Measurements from ENCODE around the gene STON2. TPM values are rescaled to one million over a fixed set of nuclear protein-coding genes. Genes with fewer than 3 reads are reported as not detected.

STON2 gene
- total RNA-seq, 2 donors from 2014 or later, result 6.6 to 16.6 TPM

- intact Hi-C loops (cut with DNase I), result no loop called here
- peaks cover 0 to 6% (median 0%) of the 10 kb centered on the region in 3 donors for H3K9me3 ChIP-seq
- WGBS, 2 donors, result 83 to 86% methylated on average over 6 of the region's 6 CpGs
- H3K4me3 ChIP-seq, result no peak overlapping the region
- no peaks in the 10 kb centered on the region for H3K4me1 ChIP-seq
- no peaks in the 10 kb centered on the region for H3K36me3 ChIP-seq (replicated peaks in 1 of 2; ENCODE audit: insufficient read depth in 1 of 2, low read depth in 2 of 2)
- H3K27me3 ChIP-seq, result no peaks in the 10 kb centered on the region
- DNase-seq (no peak), ATAC-seq (no peak)
- no peak for TF ChIP-seq POLR2A (IDR thresholded peaks at IDR 0.05)
- no peak for TF ChIP-seq CTCF (IDR thresholded peaks at IDR 0.05)
- H3K27ac ChIP-seq, result no peak overlapping the region
Observed at GRCh38 chr14:81398196-81398891, 1.8 kb downstream of the STON2 start.

- Histone ChIP-seq H3K36me3 (replicated peaks in 1 of 2; ENCODE audit: insufficient read depth in 1 of 2, low read depth in 2 of 2) (no peaks in the 10 kb centered on the region), H3K27me3 (no peaks in the 10 kb centered on the region), H3K4me1 (no peaks in the 10 kb centered on the region), H3K27ac (no peak overlapping the region), H3K9me3 (peaks cover 0 to 6% (median 0%) of the 10 kb centered on the region in 3 donors), H3K4me3 (no peak overlapping the region)
- WGBS, 2 donors, result 91 to 95% methylated on average over 4 to 7 of the region's 7 CpGs
- intact Hi-C loops (cut with DNase I), result no loop called here
- TF ChIP-seq POLR2A (IDR thresholded peaks at IDR 0.05) (no peak), CTCF (IDR thresholded peaks at IDR 0.05) (no peak)
- ATAC-seq (no peak), DNase-seq (no peak)
Observed at GRCh38 chr14:81396113-81396512, 4.0 kb downstream of the STON2 start.

GRCh38 chr14:81394739-81395138, 5.4 kb downstream of the STON2 start:
- H3K27me3 ChIP-seq, result no peaks in the 10 kb centered on the region
- no peak overlapping the region for H3K4me3 ChIP-seq
- H3K36me3 ChIP-seq (replicated peaks in 1 of 2; ENCODE audit: insufficient read depth in 1 of 2, low read depth in 2 of 2), result no peaks in the 10 kb centered on the region
- DNase-seq (no peak), ATAC-seq (no peak)
- intact Hi-C loops (cut with DNase I), result no loop called here
- WGBS, 2 donors, result 93 to 100% methylated on average over 1 of the region's 1 CpG
- no peak for TF ChIP-seq CTCF (IDR thresholded peaks at IDR 0.05)
- TF ChIP-seq POLR2A (IDR thresholded peaks at IDR 0.05), result no peak
- no peaks in the 10 kb centered on the region for H3K4me1 ChIP-seq
- H3K9me3 ChIP-seq, result peaks cover 0 to 6% (median 0%) of the 10 kb centered on the region in 3 donors
- no peak overlapping the region for H3K27ac ChIP-seq

- WGBS, 2 donors, result 82 to 83% methylated on average over 6 of the region's 6 CpGs
- Histone ChIP-seq H3K27ac (no peak overlapping the region), H3K27me3 (no peaks in the 10 kb centered on the region), H3K36me3 (replicated peaks in 1 of 2; ENCODE audit: insufficient read depth in 1 of 2, low read depth in 2 of 2) (no peaks in the 10 kb centered on the region), H3K9me3 (peaks cover 0 to 6% (median 0%) of the 10 kb centered on the region in 3 donors), H3K4me1 (no peaks in the 10 kb centered on the region), H3K4me3 (no peak overlapping the region)
- ATAC-seq (no peak), DNase-seq (no peak)
- intact Hi-C loops (cut with DNase I), result no loop called here
- TF ChIP-seq CTCF (IDR thresholded peaks at IDR 0.05), result no peak
- TF ChIP-seq POLR2A (IDR thresholded peaks at IDR 0.05), result no peak
Observed at GRCh38 chr14:81392976-81393643, 7.0 kb downstream of the STON2 start.

Measured in body of pancreas (tissue), 4 donors.